ENCODE results near the gene ZNRF2. TPM values are rescaled to one million over a fixed set of nuclear protein-coding genes. Genes with fewer than 3 reads are reported as not detected.
A peak's percentile ranks its signal among the peaks of the same experiment; 100 is the strongest.
"Not testable (repeated sequence)": the region's sequence is repeated elsewhere in the genome, so short reads cannot be mapped to it uniquely, and the experiment has no call there.

The ZNRF2 gene
- total RNA-seq, 1 donor from 2014 or later = 18.6 TPM

DNA sequence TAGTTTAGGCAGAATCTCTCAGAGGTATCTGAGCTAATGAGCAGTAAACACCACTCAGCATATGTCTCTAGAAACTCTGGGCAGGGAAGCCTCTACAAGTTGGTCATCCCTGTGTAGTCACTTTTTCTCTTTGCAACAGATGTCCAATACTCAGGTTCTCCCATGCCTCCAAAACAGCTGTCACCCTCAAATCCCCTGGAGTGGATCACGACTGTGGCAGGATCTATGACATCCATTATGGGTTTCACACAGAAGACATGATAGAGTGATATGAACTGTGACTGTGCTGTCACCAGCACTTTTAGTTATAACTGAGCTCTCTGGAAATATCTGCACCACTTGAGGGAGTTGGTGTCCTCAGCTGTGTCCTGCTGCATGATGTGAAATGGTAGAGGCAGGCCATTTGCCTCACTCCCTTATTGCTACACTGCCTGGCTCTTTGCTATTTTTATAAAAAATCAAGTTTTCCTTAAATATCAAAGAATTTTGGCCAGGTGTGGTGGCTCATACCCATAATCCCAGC, 24.1 kb upstream of the ZNRF2 start:
- ATAC-seq (no peak), DNase-seq (ENCODE audit: low spot score) (no peak)

DNA sequence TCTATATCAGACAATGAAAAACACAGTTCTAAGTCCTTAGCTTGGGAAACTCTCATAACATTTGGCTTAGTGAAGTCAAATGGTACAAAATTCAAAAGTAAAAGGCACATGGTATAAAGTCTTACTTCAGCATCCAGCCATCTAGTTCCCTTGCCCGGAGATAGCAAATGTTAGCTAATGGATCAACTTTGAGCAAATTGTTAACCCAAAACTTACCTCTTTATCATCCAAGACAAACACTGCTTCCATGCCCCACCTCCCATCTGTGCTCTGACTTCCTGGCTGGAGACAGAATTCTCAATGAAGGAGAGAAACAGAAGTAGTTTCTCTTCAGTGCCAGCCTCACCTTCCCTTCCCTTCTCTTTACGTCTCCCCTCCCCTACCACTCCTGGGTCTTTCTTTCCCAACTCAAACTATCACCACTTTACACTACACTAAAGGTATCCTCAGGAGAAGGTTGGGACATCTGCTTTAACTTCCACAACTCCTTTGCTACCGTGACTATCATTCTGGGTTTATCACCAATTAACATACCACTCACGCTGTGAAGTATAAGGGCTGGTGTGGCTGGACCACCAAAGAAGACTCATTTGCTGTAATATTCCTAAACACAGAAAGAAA, 21.2 kb upstream of the ZNRF2 start:
- peak; percentile 56 for DNase-seq (ENCODE audit: low spot score)
- ATAC-seq = peak; percentile 95

DNA sequence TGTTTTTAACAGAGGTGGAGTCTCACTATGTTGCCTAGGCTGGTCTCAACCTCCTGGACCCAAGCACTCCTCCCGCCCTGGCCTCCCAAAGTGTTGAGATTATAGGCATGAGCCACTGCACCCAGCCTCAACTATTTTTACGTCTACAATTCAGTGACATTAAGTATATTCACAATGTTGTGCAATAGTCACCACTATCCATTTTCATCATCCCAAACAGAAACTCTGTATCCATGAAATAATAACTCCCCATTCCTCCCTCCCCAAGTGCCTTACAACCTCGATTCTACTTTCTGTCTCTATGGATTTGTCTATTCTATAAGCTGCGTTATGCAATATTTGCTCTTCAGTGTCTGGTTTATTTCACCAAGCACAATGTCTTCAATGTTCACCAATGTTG, 20.3 kb upstream of the ZNRF2 start:
- ATAC-seq (no peak), DNase-seq (ENCODE audit: low spot score) (no peak)

DNA sequence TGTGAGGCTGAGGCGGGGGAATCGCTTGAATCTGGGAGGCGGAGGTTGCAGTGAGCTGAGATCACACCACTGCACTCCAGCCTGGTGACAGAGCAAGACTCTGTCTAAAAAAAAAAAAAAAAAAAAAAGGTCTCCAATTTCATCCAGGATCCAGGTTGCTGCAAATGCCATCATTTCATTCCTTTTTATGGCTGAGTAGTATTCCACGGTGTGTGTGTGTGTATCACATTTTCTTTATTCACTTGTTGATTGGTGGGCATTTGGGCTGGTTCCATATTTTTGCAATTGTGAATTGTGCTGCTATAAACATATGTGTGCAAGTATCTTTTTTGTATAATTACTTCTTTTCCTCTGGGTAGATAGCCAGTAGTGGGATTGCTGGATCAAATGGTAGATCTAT, 19.2 kb upstream of the ZNRF2 start:
- not testable (repeated sequence) for ATAC-seq; DNase-seq (ENCODE audit: low spot score)

DNA sequence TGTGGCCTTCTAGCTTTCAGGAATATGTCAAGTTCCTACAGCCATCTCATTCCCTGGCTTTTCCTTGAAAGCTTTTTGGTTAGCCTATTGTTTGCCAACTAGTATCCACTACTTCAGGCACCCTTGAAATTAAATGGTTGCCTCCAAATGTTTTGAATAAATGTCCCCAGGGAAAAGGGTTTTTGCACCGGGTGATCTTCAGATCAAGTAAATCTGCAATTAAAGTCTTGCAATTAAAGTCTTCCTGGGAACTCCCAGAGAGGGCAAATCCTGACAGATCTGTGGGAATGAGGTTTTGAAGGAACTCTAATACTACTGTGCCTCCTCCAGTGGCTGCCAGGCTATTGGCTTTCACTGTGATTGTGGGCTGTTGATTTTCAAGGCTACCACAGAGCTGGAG, 17.7 kb upstream of the ZNRF2 start:
- DNase-seq (ENCODE audit: low spot score) (no peak), ATAC-seq (no peak)

DNA sequence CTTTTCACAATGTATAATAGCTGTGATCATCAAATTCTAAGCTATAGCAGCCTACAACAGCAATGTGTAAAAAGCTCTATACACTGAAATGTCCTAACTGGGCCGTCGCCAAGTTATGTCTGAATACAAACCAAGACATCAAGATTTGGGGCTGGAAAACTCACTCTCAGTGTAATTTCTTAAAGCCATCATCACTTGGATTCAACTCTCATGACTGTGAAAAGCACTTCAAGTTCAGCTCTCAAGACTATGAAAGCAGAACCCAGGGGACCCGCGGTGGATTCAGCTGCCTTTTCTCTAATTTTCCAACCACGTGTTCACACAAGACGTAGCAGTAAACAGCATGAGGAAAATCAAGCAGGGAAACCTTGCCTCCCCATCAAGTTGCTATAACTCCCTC, 15.8 kb upstream of the ZNRF2 start:
- DNase-seq (ENCODE audit: low spot score) (no peak), ATAC-seq (no peak)

DNA sequence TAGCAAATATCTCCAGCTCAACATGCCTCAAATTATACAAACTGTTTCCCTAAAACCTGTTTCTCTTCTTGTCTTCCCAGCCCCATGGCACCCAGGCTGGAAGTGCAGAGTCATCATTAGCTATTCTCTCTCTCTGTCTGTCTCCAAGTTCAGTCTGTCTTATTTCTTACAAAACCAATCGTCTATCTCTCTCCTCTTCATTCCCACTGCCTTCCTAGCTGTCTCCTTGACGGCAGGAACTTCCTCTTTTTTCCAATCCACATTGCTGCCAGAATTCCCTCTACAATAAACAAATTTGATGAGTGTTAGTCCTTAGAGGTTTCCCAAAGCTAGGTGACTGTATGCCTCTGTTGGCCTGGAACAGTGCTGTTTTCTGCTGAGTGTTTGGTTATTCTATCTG, 14.9 kb upstream of the ZNRF2 start:
- ATAC-seq = no peak
- no peak for DNase-seq (ENCODE audit: low spot score)

DNA sequence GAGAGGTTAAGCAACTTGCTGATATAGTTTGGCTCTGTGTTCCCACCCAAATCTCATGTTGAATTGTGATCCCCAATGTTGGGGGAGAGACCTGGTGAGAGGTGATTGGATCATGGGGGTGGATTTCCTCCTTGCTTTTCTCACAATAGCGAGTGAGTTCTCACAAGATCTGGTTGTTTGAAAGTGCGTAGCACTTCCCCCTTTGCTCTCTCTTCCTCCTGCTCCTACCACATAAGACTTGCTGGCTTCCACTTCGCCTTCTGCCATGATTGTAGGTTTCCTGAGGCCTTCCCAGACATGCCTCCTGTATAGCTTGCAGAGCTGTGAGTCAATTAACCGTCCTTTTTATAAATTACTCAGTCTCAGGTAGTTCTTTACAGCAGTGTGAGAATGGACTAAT, 13.5 kb upstream of the ZNRF2 start:
- ATAC-seq (no peak), DNase-seq (ENCODE audit: low spot score) (no peak)

DNA sequence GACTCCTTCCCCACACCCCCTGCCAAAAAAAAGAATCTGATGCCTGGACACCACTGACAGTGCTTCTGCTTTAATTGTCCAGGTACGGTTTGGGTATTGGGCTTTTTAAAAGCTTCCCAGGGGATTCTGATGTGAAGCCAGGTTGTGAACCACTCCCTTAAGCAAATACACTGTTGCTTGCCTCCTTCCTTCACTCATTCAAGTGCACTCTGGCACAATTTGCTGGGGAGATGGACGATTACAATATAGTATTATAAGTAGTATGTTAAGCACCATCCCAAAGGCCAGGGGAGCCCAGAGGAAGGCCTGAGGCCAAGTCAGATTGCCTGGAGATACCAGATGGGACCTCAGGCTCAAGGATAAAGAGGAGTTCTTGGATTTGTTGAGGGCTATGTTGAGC, 12.3 kb upstream of the ZNRF2 start:
- ATAC-seq = no peak
- DNase-seq (ENCODE audit: low spot score) = no peak

DNA sequence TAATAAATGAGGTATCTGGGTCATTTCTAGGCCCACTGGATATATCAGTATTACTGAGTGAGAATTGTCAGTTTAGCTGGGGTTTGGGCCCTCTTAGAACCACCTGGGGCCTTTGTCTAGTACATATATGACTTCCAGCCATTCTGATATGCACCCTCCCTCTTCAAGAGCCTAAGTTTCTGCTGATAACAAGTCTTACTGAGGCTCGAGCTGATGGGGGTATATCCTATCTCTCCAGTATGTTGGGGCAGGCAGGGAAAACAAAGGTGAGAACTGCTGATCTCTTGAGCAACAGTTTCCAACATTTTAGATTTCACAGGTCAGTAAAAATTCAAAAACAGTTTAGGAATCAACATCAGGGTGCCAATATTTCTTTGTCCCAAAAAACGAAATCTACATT, 10.8 kb upstream of the ZNRF2 start:
- DNase-seq (ENCODE audit: low spot score) = no peak
- ATAC-seq = no peak

DNA sequence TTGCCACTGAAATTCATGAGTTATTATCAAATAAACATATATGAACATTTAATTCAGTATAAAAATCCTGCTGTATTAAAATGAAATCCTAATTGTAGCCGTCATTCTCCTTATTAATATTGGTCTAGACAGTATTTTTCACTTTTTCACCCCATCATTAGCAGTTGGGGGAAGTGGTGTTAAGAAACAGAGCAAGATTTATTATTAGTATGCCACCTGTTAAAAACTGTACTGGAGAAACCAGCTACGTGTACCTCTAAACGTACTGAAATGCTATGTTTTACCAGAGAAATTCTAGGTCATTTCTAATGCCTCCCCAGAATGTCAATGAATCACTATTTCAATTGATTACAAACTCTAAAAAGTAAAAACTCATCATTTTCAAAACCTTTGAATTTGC, 9.8 kb upstream of the ZNRF2 start:
- no peak for ATAC-seq
- DNase-seq (ENCODE audit: low spot score) = no peak

DNA sequence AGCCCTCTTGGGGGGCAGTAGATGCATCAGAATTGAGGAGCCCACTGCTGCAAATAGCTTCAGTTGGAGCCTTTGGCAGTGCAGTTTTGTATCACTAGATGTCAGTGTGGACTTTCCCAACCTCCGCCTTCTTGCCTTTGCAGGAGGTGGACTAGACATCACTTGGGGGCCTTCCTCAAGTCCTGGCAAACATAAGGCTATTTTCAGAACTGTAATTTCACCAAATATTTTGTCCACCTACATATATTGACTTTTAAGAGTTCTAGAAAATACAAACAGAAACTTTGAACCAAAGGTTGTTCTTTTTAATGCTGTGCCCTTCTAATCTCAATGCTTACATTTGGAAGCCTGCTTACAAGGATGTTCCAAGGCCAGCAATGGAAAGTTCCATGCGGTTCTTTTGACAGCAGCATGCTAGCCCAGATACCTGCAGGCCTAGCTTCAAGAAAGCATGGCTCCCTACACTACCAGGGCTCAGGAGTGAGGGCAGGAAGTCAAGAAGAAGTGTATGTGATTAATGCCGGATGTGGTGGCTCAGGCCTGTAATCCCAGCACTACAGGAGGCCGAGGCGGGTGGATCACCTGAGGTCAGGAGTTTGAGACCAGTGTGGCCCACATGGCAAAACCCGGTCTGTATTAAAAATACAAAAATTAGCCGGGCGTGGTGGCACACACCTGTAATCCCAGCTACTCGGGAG, 8.0 kb upstream of the ZNRF2 start:
- DNase-seq (ENCODE audit: low spot score) = peak; percentile 56
- ATAC-seq = peak; percentile 85

DNA sequence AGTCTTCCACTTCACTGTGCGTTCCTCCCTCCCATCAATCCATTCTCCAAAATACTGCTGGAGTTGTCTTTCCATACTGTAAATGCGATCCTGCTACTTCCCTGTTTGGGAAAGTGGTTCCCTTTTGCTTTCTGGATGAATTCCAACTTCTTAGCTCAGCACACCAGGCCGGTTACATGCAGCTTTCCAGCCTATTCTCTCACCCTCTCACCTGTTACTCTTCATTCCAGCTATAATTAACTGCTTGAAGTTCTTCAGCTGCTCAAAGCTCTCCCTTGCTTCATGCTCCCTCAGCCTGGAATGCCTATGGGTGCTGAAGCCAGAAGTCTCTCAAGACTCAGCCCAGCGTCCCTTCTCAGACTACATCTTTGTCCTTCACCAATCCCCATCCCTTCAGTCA, 6.0 kb upstream of the ZNRF2 start:
- ATAC-seq (peak; percentile 21), DNase-seq (ENCODE audit: low spot score) (no peak)

DNA sequence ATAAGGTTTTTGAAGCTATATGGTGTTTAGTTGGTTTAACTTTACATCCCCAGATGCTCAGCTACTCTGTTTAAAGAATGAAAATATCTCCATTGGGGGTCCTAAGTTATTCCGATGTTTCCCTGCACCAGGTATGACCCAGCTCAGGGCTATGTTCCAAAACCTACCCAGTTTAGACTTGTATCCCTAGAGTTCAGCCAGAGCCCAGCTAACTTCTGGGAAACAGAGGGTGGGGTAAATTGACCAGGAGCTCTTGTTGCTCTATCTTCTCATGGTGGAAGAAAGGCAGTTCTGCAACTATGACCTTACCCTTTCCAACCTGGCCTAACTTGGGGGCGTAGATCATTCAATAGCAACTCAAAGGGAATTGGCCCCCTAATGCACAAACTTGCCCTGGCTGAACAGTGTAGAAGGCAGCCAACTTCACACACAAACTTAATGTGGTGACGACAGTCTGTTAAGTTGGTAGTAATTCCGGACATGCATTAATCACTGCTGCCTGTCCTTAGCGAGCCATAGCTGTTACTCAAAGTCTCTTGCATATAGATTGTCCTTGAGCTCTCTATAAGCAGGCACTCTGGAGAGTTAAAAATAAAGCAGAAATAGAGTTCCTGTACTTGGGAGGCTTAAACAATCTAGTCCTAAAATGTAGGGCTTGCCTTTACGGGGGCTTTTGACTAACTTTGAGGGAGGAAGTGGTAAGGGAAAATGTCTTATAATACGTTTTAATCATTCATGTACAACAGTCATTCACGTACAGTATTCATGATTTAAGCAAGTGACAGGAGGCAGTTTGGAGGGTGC, 5.3 kb upstream of the ZNRF2 start:
- DNase-seq (ENCODE audit: low spot score) (no peak), ATAC-seq (peak; percentile 54)

DNA sequence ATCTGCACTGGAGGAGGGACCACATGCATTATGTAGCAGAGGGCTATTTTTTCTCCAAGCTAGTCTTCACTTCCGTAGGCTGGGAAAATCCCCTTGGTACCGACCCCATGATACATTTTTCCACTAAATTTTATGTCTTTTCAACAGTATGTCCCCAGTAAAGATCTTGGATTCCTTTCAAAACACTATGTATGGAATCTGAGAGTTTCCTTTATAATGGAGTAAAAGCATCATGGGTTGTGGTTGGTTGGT, 4.8 kb upstream of the ZNRF2 start:
- no peak for DNase-seq (ENCODE audit: low spot score)
- no peak for ATAC-seq

DNA sequence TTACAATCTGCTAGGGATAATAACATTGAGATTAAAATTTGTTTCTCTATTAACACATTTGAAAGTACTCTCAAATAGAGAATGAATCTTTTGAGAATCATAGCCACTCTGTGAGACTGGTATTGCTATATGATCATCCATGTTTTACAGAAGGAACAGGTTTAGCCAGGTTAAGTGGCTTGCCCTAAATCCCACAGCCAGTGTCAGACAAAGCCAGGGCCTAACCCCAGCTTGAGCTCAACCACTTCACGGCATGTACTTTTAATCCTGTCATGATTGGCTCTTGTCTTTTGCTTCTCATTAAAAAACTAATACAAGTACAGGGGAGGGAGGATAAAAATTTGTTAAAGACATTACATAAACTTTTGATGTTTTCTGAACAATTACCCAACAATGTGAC, 3.8 kb upstream of the ZNRF2 start:
- ATAC-seq (no peak), DNase-seq (ENCODE audit: low spot score) (no peak)

DNA sequence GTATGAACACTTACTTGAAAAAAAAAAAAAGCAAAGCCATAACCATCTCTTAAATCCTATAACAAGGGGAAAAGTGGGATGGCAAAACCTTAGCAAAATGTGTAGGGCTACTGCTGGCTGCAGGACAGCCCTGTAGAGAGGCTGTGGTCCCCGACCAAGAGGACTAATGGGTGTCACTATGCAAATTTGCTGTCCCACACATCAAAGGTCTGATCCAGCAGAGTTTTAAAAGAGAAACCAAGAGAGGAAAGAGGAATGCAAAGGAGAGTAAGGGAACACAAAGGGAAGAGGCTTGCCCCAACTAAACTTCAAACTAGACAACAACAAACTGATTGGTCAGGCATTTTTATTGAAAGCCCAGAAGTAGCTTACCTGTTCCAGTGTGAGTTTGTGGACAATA, 3.1 kb upstream of the ZNRF2 start:
- ATAC-seq = no peak
- DNase-seq (ENCODE audit: low spot score) = no peak

DNA sequence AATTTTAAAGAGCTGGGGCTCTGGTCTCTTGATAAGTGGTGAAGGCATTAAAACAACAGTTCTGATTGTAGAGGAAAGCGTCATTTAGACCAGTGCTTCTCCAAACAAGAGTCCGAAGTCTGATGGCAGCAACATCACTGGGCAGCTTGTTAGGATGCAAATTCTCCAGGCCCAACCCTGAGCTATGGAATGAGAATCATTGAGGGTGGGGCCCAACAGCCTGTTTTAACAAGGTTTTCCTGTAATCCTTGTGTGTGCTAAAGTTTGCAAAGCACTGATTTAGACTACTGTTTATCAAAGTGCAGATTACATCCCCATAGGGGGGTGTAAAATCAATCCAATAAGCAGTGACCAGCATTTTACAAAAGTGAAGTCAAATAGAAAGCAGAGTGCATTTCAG, 2.6 kb upstream of the ZNRF2 start:
- ATAC-seq (no peak), DNase-seq (ENCODE audit: low spot score) (no peak)

DNA sequence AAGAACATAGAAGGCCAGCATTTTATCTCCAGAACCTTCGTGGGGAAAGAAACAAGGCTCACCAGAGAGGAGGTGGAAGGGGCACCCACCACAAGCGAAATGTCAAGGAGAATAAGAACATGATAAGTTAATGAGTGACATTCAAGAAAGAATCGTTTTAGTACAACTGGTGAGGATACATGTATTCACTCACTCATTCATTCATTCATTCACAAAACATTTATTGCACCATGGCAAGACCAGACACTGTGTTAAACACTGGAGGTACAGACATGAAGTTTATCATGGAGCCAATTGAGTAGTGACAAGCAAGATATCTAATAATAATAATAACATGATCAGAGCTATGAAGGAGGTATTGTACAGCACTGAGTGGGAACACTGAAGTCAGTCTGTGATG, 1.7 kb upstream of the ZNRF2 start:
- DNase-seq (ENCODE audit: low spot score) = no peak
- ATAC-seq = no peak

DNA sequence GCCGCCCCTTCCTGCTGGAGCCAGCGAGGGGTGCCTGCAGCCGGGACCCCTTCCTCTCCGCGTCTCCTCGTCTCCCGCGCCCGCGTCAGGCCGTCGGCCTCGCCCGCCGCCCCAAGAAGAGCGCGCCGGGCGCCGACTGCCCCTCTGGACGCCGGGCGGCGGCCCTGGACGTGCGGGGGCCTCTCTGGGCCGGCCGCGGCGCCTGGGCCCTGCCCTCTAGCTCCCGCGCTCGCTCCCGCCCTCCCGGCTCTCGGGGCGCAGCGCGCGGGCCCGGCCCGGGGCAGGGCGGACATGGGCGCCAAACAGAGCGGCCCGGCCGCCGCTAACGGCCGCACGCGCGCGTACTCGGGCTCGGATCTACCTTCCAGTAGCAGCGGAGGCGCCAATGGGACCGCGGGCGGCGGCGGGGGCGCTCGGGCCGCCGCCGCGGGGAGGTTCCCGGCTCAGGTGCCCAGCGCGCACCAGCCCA, 704 bp downstream of the ZNRF2 start:
- DNase-seq (ENCODE audit: low spot score) (peak; percentile 54), ATAC-seq (peak; percentile 49)

DNA sequence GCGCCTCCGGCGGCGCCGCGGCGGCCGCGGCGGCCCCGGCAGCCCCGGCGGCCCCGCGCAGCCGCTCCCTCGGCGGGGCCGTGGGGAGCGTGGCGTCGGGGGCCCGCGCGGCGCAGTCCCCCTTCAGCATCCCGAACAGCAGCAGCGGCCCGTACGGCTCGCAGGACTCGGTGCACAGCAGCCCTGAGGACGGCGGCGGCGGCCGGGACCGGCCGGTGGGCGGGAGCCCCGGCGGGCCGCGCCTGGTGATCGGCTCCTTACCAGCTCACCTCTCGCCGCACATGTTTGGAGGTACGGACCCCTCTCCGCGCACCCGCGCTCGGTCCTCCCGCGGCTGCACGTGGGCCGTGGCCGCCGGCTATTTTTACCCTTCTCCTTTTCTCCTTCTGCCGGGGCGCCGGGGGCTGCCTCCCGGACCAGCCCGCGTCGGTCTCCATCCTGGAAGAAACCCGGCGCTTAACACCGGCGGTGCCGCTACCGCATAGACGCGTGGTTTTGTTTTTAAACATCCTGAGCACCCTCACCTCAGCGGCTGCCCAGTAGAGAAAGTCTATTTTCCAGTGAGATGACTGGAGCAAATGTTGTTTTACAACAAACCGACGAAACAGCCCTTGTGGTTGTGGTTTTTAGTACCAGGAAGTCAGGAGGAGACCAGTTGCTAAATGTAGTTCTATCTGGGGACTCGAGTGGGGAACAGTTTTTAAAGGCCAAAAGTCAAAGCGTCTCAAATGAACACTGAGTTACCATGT, 1.3 kb downstream of the ZNRF2 start:
- ATAC-seq (no peak), DNase-seq (ENCODE audit: low spot score) (peak; percentile 55)

All from left lobe of liver (tissue), 2 donors.